GM12878 (cell line): ENCODE results near the gene CAMK2A.

Experiments used
- ATF2 ChIP-seq: IDR thresholded peaks from 2 replicates; pipeline ENCODE4 v1.6.1; 2012; ENCODE audit warnings: low read length, inconsistent platforms
- CTCF ChIP-seq, 3 experiments: IDR thresholded peaks in 2 of 3; conservative IDR thresholded peaks in 1 of 3; 2 replicates each; pipeline ENCODE4 v1.5.1; 2011; ENCODE audit warnings: low read depth in 3 of 3, low read length in 3 of 3, mild to moderate bottlenecking in 3 of 3, control low read depth in 2 of 3, moderate library complexity in 2 of 3, inconsistent platforms in 1 of 3, mixed read lengths in 1 of 3; ENCODE audit not compliant: control insufficient read depth in 2 of 3, insufficient read depth in 1 of 3; ENCODE audit errors: extremely low read depth in 1 of 3
- EGR1 ChIP-seq, 2 experiments: IDR thresholded peaks; 1 replicate in 1 of 2; 2 replicates in 1 of 2; pipeline ENCODE4 v1.6.1; 2011 to 2012; ENCODE audit warnings: low read depth in 2 of 2, low read length in 2 of 2, borderline replicate concordance in 1 of 2, mild to moderate bottlenecking in 1 of 2, moderate library complexity in 1 of 2
- GABPA ChIP-seq: IDR thresholded peaks from 2 replicates; pipeline ENCODE4 v1.6.1; 2014; ENCODE audit warnings: antibody characterized with exemption, low read depth, mild to moderate bottlenecking, inconsistent platforms
- RAD21 ChIP-seq: IDR thresholded peaks from 2 replicates; pipeline ENCODE4 v1.6.1; 2011; ENCODE audit warnings: mild to moderate bottlenecking, low read depth, low read length, moderate library complexity; ENCODE audit not compliant: insufficient read depth
- RELA ChIP-seq: fragments of 450-650 bp; IDR thresholded peaks from 2 replicates; pipeline ENCODE4 v1.8.0; 2014; ENCODE audit warnings: borderline replicate concordance; ENCODE audit not compliant: partially characterized antibody

DNA sequence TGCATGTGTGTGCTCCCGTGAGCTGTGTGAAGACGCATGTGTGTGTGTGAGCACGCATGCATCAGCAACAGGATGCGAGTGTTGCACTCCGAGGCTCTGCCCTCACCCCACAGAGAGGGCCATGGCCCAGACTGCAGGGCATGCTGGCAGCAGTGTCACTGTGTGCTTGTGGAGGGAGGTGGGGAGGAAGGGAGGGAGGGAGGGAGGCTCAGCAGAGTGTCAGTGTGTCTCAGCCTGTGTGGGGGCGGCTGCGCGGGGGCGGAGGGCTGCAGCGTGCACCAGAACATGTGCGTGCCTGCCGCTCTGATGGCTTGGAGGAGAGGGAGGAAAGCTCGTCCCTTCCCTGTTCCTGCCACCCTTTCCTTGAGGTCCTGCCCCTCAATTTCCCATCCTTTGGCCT is 5.3 kb downstream of the CAMK2A start:
- TF ChIP-seq CTCF (IDR thresholded peaks at IDR 0.05 in 2 of 3, conservative IDR thresholded peaks at IDR 0.05 in 1 of 3; ENCODE audit: control insufficient read depth in 2 of 3, extremely low read depth in 1 of 3, insufficient read depth in 1 of 3, low read depth in 3 of 3, low read length in 3 of 3) (no peak), GABPA (no peak), RELA (no peak), RAD21 (no peak), EGR1 (IDR thresholded peaks at IDR 0.05; ENCODE audit: borderline replicate concordance in 1 of 2, low read depth in 2 of 2, low read length in 2 of 2) (no peak), ATF2 (no peak)
